C4-2B (cell line): Measurements from ENCODE around the gene MDK.

Experiments
- CTCF ChIP-seq: fragments of 450-650 bp; conservative IDR thresholded peaks from 2 replicates; pipeline ENCODE4 v1.5.1; 2017; ENCODE audit warnings: mild to moderate bottlenecking
- ZFX ChIP-seq: fragments of 450-650 bp; IDR thresholded peaks from 2 replicates; pipeline ENCODE4 v1.6.1; 2017

- TF ChIP-seq CTCF (no peak), ZFX (no peak)
Measured at GRCh38 chr11:46338636-46338987, 42.9 kb upstream of the MDK start.
